Measurements from ENCODE around the gene PTPRB. TPM values are rescaled to one million over a fixed set of nuclear protein-coding genes. Genes with fewer than 3 reads are reported as not detected.

The PTPRB gene
- total and polyA plus RNA-seq, 2 experiments from 2014 or later: 0.36 to 1.7 TPM

DNA sequence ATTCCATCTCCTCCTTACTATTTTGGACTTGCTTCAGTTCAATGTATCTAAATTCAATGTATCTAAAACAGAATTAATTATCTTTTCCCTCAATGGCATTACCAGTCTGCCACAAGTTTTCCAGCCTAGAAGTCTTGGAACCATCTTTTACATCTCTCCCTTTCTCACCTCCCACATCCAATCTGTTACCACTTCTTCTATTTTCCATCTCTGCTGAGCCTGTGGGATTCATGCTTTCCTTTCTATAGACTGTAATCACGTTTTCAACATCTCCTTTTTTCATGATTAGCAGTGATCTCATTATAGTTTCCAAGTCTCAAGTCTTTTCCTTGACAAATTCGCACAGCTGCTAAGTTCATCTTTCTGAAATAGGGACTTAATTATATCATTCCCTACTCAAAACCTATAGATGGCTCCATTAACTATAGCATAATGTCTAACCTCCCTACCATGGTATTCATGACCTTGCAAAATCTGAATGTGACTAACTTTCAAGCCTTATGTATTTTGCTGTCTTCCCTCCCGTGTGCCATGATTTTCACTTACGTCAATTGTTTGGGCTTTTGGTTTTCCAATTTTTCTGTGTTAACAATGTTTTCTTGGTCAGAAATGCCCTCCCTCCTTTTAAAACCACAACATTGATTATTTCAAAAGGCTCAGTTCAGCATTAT, 20.5 kb upstream of the PTPRB start:
- DNase-seq (ENCODE audit: low spot score): no peak
- H2AFZ ChIP-seq: no peak overlapping the region
- H3K4me3 ChIP-seq: no peak overlapping the region
- no peaks in the 10 kb centered on the region for H4K20me1 ChIP-seq (ENCODE audit: insufficient read depth, poor library complexity, severe bottlenecking)
- no peaks in the 10 kb centered on the region for H3K79me2 ChIP-seq
- H3K9me2 ChIP-seq (replicated peaks; ENCODE audit: insufficient read depth): no peaks in the 10 kb centered on the region
- no peak overlapping the region for H3K27ac ChIP-seq
- TF ChIP-seq EZH2 (IDR thresholded peaks at IDR 0.05; ENCODE audit: borderline replicate concordance) (no peak), CTCF (IDR thresholded peaks at IDR 0.05; ENCODE audit: poor library complexity) (no peak), EZH2phosphoT487 (IDR thresholded peaks at IDR 0.05; ENCODE audit: low read depth, severe bottlenecking, unreplicated experiment) (no peak)
- no peaks in the 10 kb centered on the region for H3K27me3 ChIP-seq
- WGBS (ENCODE audit: low lambda C conversion rate, missing lambda C conversion rate): 84% methylated on average over 4 of the region's 4 CpGs
- H3K4me2 ChIP-seq: no peak overlapping the region
- H3K36me3 ChIP-seq (replicated peaks; ENCODE audit: insufficient read depth, low read depth): no peaks in the 10 kb centered on the region
- no peaks in the 10 kb centered on the region for H3K9me3 ChIP-seq (ENCODE audit: low read depth)
- no peaks in the 10 kb centered on the region for H3K4me1 ChIP-seq (ENCODE audit: insufficient read depth)

GRCh38 chr12:70652451-70652850, 15.2 kb upstream of the PTPRB start:
- Histone ChIP-seq H3K4me3 (no peak overlapping the region), H3K79me2 (no peaks in the 10 kb centered on the region), H2AFZ (no peak overlapping the region), H3K27ac (no peak overlapping the region), H3K9me2 (replicated peaks; ENCODE audit: insufficient read depth) (no peaks in the 10 kb centered on the region), H3K27me3 (no peaks in the 10 kb centered on the region), H3K36me3 (replicated peaks; ENCODE audit: insufficient read depth, low read depth) (no peaks in the 10 kb centered on the region), H3K4me1 (ENCODE audit: insufficient read depth) (no peaks in the 10 kb centered on the region), H3K9me3 (ENCODE audit: low read depth) (no peaks in the 10 kb centered on the region), H4K20me1 (ENCODE audit: insufficient read depth, poor library complexity, severe bottlenecking) (no peaks in the 10 kb centered on the region), H3K4me2 (no peak overlapping the region)
- TF ChIP-seq EZH2phosphoT487 (IDR thresholded peaks at IDR 0.05; ENCODE audit: low read depth, severe bottlenecking, unreplicated experiment) (no peak), CTCF (IDR thresholded peaks at IDR 0.05; ENCODE audit: poor library complexity) (no peak), EZH2 (IDR thresholded peaks at IDR 0.05; ENCODE audit: borderline replicate concordance) (no peak)
- no peak for DNase-seq (ENCODE audit: low spot score)
- 100% methylated on average over 1 of the region's 1 CpG for WGBS (ENCODE audit: low lambda C conversion rate, missing lambda C conversion rate)

GRCh38 chr12:70648831-70649230, 11.6 kb upstream of the PTPRB start:
- no peaks in the 10 kb centered on the region for H3K79me2 ChIP-seq
- H3K36me3 ChIP-seq (replicated peaks; ENCODE audit: insufficient read depth, low read depth): no peaks in the 10 kb centered on the region
- H3K4me3 ChIP-seq: no peak overlapping the region
- TF ChIP-seq CTCF (IDR thresholded peaks at IDR 0.05; ENCODE audit: poor library complexity): no peak
- TF ChIP-seq EZH2phosphoT487 (IDR thresholded peaks at IDR 0.05; ENCODE audit: low read depth, severe bottlenecking, unreplicated experiment): no peak
- no peak for TF ChIP-seq EZH2 (IDR thresholded peaks at IDR 0.05; ENCODE audit: borderline replicate concordance)
- 71% methylated on average over 2 of the region's 2 CpGs for WGBS (ENCODE audit: low lambda C conversion rate, missing lambda C conversion rate)
- DNase-seq (ENCODE audit: low spot score): no peak
- no peaks in the 10 kb centered on the region for H3K27me3 ChIP-seq
- no peak overlapping the region for H3K27ac ChIP-seq
- H3K9me3 ChIP-seq (ENCODE audit: low read depth): no peaks in the 10 kb centered on the region
- no peaks in the 10 kb centered on the region for H3K9me2 ChIP-seq (replicated peaks; ENCODE audit: insufficient read depth)
- no peak overlapping the region for H3K4me2 ChIP-seq
- no peaks in the 10 kb centered on the region for H4K20me1 ChIP-seq (ENCODE audit: insufficient read depth, poor library complexity, severe bottlenecking)
- no peak overlapping the region for H2AFZ ChIP-seq
- peaks cover 9% of the 10 kb centered on the region for H3K4me1 ChIP-seq (ENCODE audit: insufficient read depth)

All from hepatocyte (in vitro differentiated cells).